HG03280 (cell line): Measurements from ENCODE around the gene TAL1.
"Not testable (repeated sequence)": the region's sequence is repeated elsewhere in the genome, so short reads cannot be mapped to it uniquely, and the experiment has no call there.

Source experiments
- ATAC-seq: cut with Tn5 transposase; IDR thresholded peaks from one replicate; pipeline ENCODE4 v1.9.1; 2021; ENCODE audit warnings: mild to moderate bottlenecking, moderate library complexity; ENCODE audit not compliant: unreplicated experiment

TAL1 gene

GRCh38 chr1:47213230-47213963, 18.6 kb downstream of the TAL1 start:
- ATAC-seq, result no peak

- no peak for ATAC-seq
Observed at GRCh38 chr1:47212636-47213229, 19.3 kb downstream of the TAL1 start.

GRCh38 chr1:47211796-47212269, 20.2 kb downstream of the TAL1 start:
- no peak for ATAC-seq

GRCh38 chr1:47210666-47211065, 21.4 kb downstream of the TAL1 start:
- no peak for ATAC-seq

- ATAC-seq, result no peak
Observed at GRCh38 chr1:47209725-47210325, 22.2 kb downstream of the TAL1 start.

- no peak for ATAC-seq
Observed at GRCh38 chr1:47209091-47209490, 22.9 kb downstream of the TAL1 start.

- ATAC-seq, result no peak
Observed at GRCh38 chr1:47208374-47208850, 23.6 kb downstream of the TAL1 start.

GRCh38 chr1:47207803-47208373, 24.1 kb downstream of the TAL1 start:
- no peak for ATAC-seq

GRCh38 chr1:47205918-47206317, 26.1 kb downstream of the TAL1 start:
- no peak for ATAC-seq

- not testable (repeated sequence) for ATAC-seq
Observed at GRCh38 chr1:47203504-47203903, 28.5 kb downstream of the TAL1 start.

GRCh38 chr1:47201179-47201578, 30.8 kb downstream of the TAL1 start:
- no peak for ATAC-seq

GRCh38 chr1:47198214-47198613, 33.8 kb downstream of the TAL1 start:
- ATAC-seq, result no peak

GRCh38 chr1:47196622-47197021, 35.4 kb downstream of the TAL1 start:
- no peak for ATAC-seq

- not testable (repeated sequence) for ATAC-seq
Observed at GRCh38 chr1:47195981-47196380, 36.0 kb downstream of the TAL1 start.

- ATAC-seq, result no peak
Observed at GRCh38 chr1:47194311-47194710, 37.7 kb downstream of the TAL1 start.

GRCh38 chr1:47193496-47193895, 38.5 kb downstream of the TAL1 start:
- not testable (repeated sequence) for ATAC-seq

- ATAC-seq, result no peak
Observed at GRCh38 chr1:47192458-47193384, 39.3 kb downstream of the TAL1 start.

- no peak for ATAC-seq
Observed at GRCh38 chr1:47191940-47192457, 40.0 kb downstream of the TAL1 start.

- no peak for ATAC-seq
Observed at GRCh38 chr1:47190857-47191256, 41.2 kb downstream of the TAL1 start.

GRCh38 chr1:47190509-47190855, 41.5 kb downstream of the TAL1 start:
- ATAC-seq, result no peak
